GM23248 (cell line): Measurements from ENCODE around the gene CEP170.
"Not testable (repeated sequence)": the region's sequence is repeated elsewhere in the genome, so short reads cannot be mapped to it uniquely, and the experiment has no call there.

Experiments
- EZH2 ChIP-seq: fragments of 200-600 bp; sonication (generic); IDR thresholded peaks from 2 replicates; pipeline ENCODE4 v1.6.1; 2018; ENCODE audit warnings: antibody characterized with exemption, mild to moderate bottlenecking; ENCODE audit not compliant: insufficient read depth, poor library complexity, severe bottlenecking
- EZH2phosphoT487 ChIP-seq: fragments of 200-600 bp; sonication (generic); IDR thresholded peaks from 2 replicates; pipeline ENCODE4 v1.6.1; 2018; ENCODE audit warnings: antibody characterized with exemption, moderate library complexity, mild to moderate bottlenecking, low read depth; ENCODE audit not compliant: insufficient read depth

- not testable (repeated sequence) for TF ChIP-seq EZH2, EZH2phosphoT487
These were observed 153.5 kb downstream of the CEP170 start for GRCh38 chr1:243101551-243102050.
